ENCODE data around the gene ENOX1. TPM values are rescaled to one million over a fixed set of nuclear protein-coding genes. Genes with fewer than 3 reads are reported as not detected.

The ENOX1 gene
- total RNA-seq, 1 donor = 2.2 TPM

GRCh38 chr13:43346427-43346826, 440.3 kb downstream of the ENOX1 start:
- DNase-seq (ENCODE audit: low read depth) = peak; percentile 54
- no peak overlapping the region for H3K4me3 ChIP-seq (ENCODE audit: low read depth, low read length)
- TF ChIP-seq CTCF (IDR thresholded peaks at IDR 0.05; ENCODE audit: insufficient read depth, low read depth, low read length) = no peak

- no peak for TF ChIP-seq CTCF (IDR thresholded peaks at IDR 0.05; ENCODE audit: insufficient read depth, low read depth, low read length)
- DNase-seq (ENCODE audit: low read depth) = no peak
- H3K4me3 ChIP-seq (ENCODE audit: low read depth, low read length) = no peak overlapping the region
Measured at GRCh38 chr13:43343645-43344044, 443.1 kb downstream of the ENOX1 start.

- DNase-seq (ENCODE audit: low read depth) = no peak
Measured at GRCh38 chr13:43339805-43340550, 446.8 kb downstream of the ENOX1 start.

GRCh38 chr13:43339145-43339804, 447.5 kb downstream of the ENOX1 start:
- no peak for DNase-seq (ENCODE audit: low read depth)
- TF ChIP-seq CTCF (IDR thresholded peaks at IDR 0.05; ENCODE audit: insufficient read depth, low read depth, low read length) = no peak
- H3K4me3 ChIP-seq (ENCODE audit: low read depth, low read length) = no peak overlapping the region

More at GRCh38 chr13:43339805-43340550, 446.8 kb downstream of the ENOX1 start:
- H3K4me3 ChIP-seq (ENCODE audit: low read depth, low read length) = no peak overlapping the region
- TF ChIP-seq CTCF (IDR thresholded peaks at IDR 0.05; ENCODE audit: insufficient read depth, low read depth, low read length) = no peak

- DNase-seq (ENCODE audit: low read depth) = no peak
- TF ChIP-seq CTCF (IDR thresholded peaks at IDR 0.05; ENCODE audit: insufficient read depth, low read depth, low read length) = no peak
Measured at GRCh38 chr13:43335764-43336163, 451.0 kb downstream of the ENOX1 start.

GRCh38 chr13:43333176-43333575, 453.6 kb downstream of the ENOX1 start:
- no peak for TF ChIP-seq CTCF (IDR thresholded peaks at IDR 0.05; ENCODE audit: insufficient read depth, low read depth, low read length)
- H3K4me3 ChIP-seq (ENCODE audit: low read depth, low read length) = no peak overlapping the region
- DNase-seq (ENCODE audit: low read depth) = no peak

More at GRCh38 chr13:43335764-43336163, 451.0 kb downstream of the ENOX1 start:
- H3K4me3 ChIP-seq (ENCODE audit: low read depth, low read length) = no peak overlapping the region
